K562 (cell line): ENCODE results near the gene CFAP221. TPM values are rescaled to one million over a fixed set of nuclear protein-coding genes. Genes with fewer than 3 reads are reported as not detected.
A peak's percentile ranks its signal among the peaks of the same experiment; 100 is the strongest.

Experiments used
- ARID1B ChIP-seq: fragments of 450-650 bp; IDR thresholded peaks from 2 replicates; pipeline ENCODE4 v1.6.1; 2016; ENCODE audit warnings: antibody characterized with exemption, mild to moderate bottlenecking, inconsistent platforms
- CBFA2T3 ChIP-seq: fragments of 450-650 bp; IDR thresholded peaks from 2 replicates; pipeline ENCODE4 v1.6.1; 2017
- CHD4 ChIP-seq: fragments of 200-600 bp; sonication (generic); IDR thresholded peaks from 3 replicates; pipeline ENCODE4 v1.6.1; 2012; ENCODE audit warnings: low read depth, mild to moderate bottlenecking, mixed read lengths, low read length, inconsistent platforms; ENCODE audit not compliant: insufficient read depth, insufficient replicate concordance, poor library complexity, severe bottlenecking
- FIP1L1 ChIP-seq: fragments of 200-400 bp; formaldehyde crosslinking; IDR thresholded peaks from 2 replicates; pipeline ENCODE4 v1.6.1; 2018; ENCODE audit warnings: mild to moderate bottlenecking, low read depth, low read length; ENCODE audit not compliant: poor library complexity, severe bottlenecking
- HCFC1 ChIP-seq: IDR thresholded peaks from 2 replicates; pipeline ENCODE4 v1.6.1; 2012; ENCODE audit warnings: low read depth, low read length, improper control_type of control experiment
- HEY1 ChIP-seq: fragments of 250-450 bp; sonication (Bioruptor Pico); IDR thresholded peaks from 2 replicates; pipeline ENCODE4 v1.5.0; 2020; ENCODE audit warnings: mild to moderate bottlenecking, moderate library complexity, borderline replicate concordance
- HIVEP1 ChIP-seq: fragments of 250-450 bp; sonication (Bioruptor Pico); IDR thresholded peaks from 2 replicates; pipeline ENCODE4 v1.4.0; 2020; ENCODE audit warnings: mild to moderate bottlenecking
- KLF16 ChIP-seq: IDR thresholded peaks from 2 replicates; pipeline ENCODE4 v1.6.1; 2016; ENCODE audit warnings: antibody characterized with exemption
- MED1 ChIP-seq: sonication (generic); formaldehyde crosslinking; IDR thresholded peaks from 2 replicates; pipeline ENCODE4 v1.8.1; 2023; ENCODE audit warnings: missing genetic modification reagents, borderline replicate concordance
- MXI1 ChIP-seq: IDR thresholded peaks from 2 replicates; pipeline ENCODE4 v1.6.1; 2011; ENCODE audit warnings: low read depth, mild to moderate bottlenecking, improper control_type of control experiment, low read length
- NR2C2 ChIP-seq, 2 experiments: fragments of 200-800 bp in 1 of 2; sonication (Bioruptor generic) in 1 of 2; sonication (generic) in 1 of 2; formaldehyde crosslinking in 1 of 2; IDR thresholded peaks; 2 replicates each; pipeline versions ENCODE4 v1.6.1 to v1.8.0; 2016 to 2022; ENCODE audit warnings: mild to moderate bottlenecking in 1 of 2, missing compliant biosample characterization in 1 of 2, missing genetic modification characterization in 1 of 2, missing genetic modification reagents in 1 of 2
- ZBTB7A ChIP-seq: IDR thresholded peaks from 2 replicates; pipeline ENCODE4 v1.6.1; 2011; ENCODE audit warnings: low read depth, mild to moderate bottlenecking, low read length, moderate library complexity, borderline replicate concordance; ENCODE audit not compliant: control insufficient read depth
- ZFX ChIP-seq: sonication (generic); formaldehyde crosslinking; IDR thresholded peaks from 2 replicates; pipeline ENCODE4 v1.8.0; 2022; ENCODE audit warnings: mild to moderate bottlenecking, missing genetic modification reagents, moderate library complexity
- ZNF583 ChIP-seq: fragments of 250-450 bp; sonication (Bioruptor Pico); IDR thresholded peaks from 2 replicates; pipeline ENCODE4 v1.4.0; 2020
- ZNF76 ChIP-seq: fragments of 250-450 bp; sonication (Bioruptor Pico); IDR thresholded peaks from 2 replicates; pipeline ENCODE4 v1.4.0; 2020; ENCODE audit warnings: mild to moderate bottlenecking, moderate library complexity, borderline replicate concordance
- polyA plus RNA-seq, 8 experiments: library from polyadenylated mRNA; depleted of rRNA in 4 of 8; stranded (reverse) in 5 of 8; unstranded in 3 of 8; fragments of >200 nt; fragmentation: Nextera tagmentation in 2 of 8; fragmentation: Illumina TruSeq in 1 of 8; extraction: Ambion mirVana in 2 of 8; extraction: Trizol in 1 of 8; gene quantifications; 2 replicates each; pipeline versions ENCODE4 v1.2.1 to v1.2.3, GENCODE V29; 2011 to 2014; ENCODE audit warnings: inconsistent platforms in 1 of 8, missing spikeins in 1 of 8
- total RNA-seq, 7 experiments: library from RNA; depleted of rRNA in 6 of 7; stranded (reverse); fragments of >200 nt in 6 of 7; fragmentation: Illumina TruSeq in 2 of 7; extraction: Trizol in 2 of 7; gene quantifications; 2 replicates each; pipeline versions ENCODE4 v1.2.1 to v1.2.3, GENCODE V29; 2011 to 2021; ENCODE audit warnings: low replicate concordance in 1 of 7
- TF ChIP-seq, protein P1 (sequence below): fragments of 450-650 bp; formaldehyde crosslinking; IDR thresholded peaks from 2 replicates; pipeline ENCODE4 v1.4.0; 2020; ENCODE audit warnings: mild to moderate bottlenecking
- TF ChIP-seq, protein P2 (sequence below): sonication (generic); IDR thresholded peaks from 2 replicates; pipeline ENCODE4 v1.6.1; 2016
- TF ChIP-seq, protein P3 (sequence below), 2 experiments: fragments of 450-650 bp; IDR thresholded peaks; 2 replicates each; pipeline ENCODE4 v1.6.1; 2018; ENCODE audit warnings: mild to moderate bottlenecking in 2 of 2, low read depth in 1 of 2; ENCODE audit not compliant: partially characterized antibody in 2 of 2

Gene CFAP221
- total and polyA plus RNA-seq, 9 of the 15 experiments (the other 6 are each of a cell fraction or from before 2014, with no cell fraction given), result 0.09 to 1.4 (median 0.65) TPM

DNA sequence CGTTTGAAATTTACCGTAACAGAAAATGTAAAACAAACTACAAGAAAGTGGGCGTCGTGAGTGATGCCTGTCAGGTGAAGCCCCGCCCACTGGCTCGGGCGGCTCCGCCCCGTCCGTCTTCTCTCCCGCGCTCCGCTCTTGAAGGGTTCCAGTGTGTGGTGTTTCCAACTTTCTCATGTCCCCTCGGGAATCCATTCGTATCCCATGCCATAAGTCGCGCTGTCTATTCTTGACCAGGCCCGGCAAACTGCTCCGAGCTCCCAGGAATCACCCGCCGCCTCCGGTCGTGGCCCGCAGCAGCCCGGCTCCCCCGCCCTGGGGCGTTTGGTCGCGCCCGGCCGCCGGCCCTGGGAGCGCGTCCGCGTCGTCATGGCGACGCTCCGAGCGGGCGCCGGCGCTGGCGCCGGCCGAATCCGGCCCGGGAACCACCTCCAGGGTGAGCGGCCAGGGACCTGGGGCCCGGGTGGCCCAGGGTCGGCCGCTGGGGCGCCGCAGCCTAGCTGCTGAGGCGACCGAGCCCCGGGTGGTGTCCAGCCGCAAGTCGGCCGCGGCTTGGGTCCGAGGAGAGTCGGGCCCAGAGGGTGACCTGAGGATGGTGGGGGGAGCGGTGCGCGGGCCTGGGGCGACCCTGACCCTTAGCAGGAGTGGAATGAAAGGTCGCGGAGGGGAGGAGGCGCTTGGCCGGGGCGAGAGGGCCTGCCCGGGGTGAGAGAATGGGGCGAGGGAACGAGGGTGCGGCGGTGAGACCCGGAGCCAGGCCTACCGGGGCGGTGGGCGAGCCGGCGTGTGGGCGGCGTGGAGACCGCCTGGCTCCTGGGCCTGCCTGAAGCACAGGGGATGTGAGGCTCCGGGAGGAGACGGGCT lies at the start of gene CFAP221 (continued):
- TF ChIP-seq FIP1L1 (no peak), CHD4 (no peak), ZBTB7A (peak; percentile 47; the same call in 1 of the 2 replicates), ZNF583 (CRISPR knock-in tag) (no peak), HEY1 (no peak), MED1 (CRISPR knock-in tag) (no peak), ARID1B (no peak; the same call in 1 of the 2 replicates), HCFC1 (no peak; the same call in 1 of the 2 replicates), MXI1 (peak; percentile 74), NR2C2 (CRISPR knock-in tag; IDR thresholded peaks at IDR 0.05) (no peak), NR2C2 (tag; IDR thresholded peaks at IDR 0.05) (no peak), KLF16 (no peak), HIVEP1 (CRISPR knock-in tag) (no peak), ZFX (CRISPR knock-in tag) (no peak), CBFA2T3 (peak; percentile 8; the same call in 1 of the 2 replicates), ZNF76 (CRISPR knock-in tag) (no peak)
- TF ChIP-seq, protein P1, sequence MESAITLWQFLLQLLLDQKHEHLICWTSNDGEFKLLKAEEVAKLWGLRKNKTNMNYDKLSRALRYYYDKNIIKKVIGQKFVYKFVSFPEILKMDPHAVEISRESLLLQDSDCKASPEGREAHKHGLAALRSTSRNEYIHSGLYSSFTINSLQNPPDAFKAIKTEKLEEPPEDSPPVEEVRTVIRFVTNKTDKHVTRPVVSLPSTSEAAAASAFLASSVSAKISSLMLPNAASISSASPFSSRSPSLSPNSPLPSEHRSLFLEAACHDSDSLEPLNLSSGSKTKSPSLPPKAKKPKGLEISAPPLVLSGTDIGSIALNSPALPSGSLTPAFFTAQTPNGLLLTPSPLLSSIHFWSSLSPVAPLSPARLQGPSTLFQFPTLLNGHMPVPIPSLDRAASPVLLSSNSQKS, result no peak
- TF ChIP-seq, protein P2, sequence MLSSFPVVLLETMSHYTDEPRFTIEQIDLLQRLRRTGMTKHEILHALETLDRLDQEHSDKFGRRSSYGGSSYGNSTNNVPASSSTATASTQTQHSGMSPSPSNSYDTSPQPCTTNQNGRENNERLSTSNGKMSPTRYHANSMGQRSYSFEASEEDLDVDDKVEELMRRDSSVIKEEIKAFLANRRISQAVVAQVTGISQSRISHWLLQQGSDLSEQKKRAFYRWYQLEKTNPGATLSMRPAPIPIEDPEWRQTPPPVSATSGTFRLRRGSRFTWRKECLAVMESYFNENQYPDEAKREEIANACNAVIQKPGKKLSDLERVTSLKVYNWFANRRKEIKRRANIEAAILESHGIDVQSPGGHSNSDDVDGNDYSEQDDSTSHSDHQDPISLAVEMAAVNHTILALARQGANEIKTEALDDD, result no peak
- TF ChIP-seq, protein P3, sequence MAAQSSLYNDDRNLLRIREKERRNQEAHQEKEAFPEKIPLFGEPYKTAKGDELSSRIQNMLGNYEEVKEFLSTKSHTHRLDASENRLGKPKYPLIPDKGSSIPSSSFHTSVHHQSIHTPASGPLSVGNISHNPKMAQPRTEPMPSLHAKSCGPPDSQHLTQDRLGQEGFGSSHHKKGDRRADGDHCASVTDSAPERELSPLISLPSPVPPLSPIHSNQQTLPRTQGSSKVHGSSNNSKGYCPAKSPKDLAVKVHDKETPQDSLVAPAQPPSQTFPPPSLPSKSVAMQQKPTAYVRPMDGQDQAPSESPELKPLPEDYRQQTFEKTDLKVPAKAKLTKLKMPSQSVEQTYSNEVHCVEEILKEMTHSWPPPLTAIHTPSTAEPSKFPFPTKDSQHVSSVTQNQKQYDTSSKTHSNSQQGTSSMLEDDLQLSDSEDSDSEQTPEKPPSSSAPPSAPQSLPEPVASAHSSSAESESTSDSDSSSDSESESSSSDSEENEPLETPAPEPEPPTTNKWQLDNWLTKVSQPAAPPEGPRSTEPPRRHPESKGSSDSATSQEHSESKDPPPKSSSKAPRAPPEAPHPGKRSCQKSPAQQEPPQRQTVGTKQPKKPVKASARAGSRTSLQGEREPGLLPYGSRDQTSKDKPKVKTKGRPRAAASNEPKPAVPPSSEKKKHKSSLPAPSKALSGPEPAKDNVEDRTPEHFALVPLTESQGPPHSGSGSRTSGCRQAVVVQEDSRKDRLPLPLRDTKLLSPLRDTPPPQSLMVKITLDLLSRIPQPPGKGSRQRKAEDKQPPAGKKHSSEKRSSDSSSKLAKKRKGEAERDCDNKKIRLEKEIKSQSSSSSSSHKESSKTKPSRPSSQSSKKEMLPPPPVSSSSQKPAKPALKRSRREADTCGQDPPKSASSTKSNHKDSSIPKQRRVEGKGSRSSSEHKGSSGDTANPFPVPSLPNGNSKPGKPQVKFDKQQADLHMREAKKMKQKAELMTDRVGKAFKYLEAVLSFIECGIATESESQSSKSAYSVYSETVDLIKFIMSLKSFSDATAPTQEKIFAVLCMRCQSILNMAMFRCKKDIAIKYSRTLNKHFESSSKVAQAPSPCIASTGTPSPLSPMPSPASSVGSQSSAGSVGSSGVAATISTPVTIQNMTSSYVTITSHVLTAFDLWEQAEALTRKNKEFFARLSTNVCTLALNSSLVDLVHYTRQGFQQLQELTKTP (IDR thresholded peaks at IDR 0.05; ENCODE audit: low read depth in 1 of 2, partially characterized antibody in 2 of 2), result no peak
